ENCODE measurements around the gene DESI2.

DNA sequence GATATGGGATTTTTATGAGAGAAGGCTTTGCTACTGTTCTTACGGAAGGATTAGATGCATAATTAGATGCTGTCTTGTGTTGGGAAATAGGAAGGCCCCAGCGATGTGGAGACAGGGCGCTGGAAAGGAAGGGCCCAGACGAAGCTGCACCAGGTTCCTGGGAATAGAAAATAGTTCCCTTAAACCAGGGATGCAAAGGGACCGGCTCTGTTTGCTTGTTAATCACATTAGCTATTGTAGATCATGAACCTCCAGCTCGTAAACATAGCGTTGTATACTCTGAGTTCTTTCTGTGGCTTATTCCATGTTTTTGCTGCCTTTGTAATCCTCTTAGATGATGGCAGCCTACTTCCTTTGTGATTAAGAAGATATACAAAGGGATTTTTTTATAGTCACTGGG, 102.7 kb downstream of the DESI2 start:
- TF ChIP-seq POLR2AphosphoS5 (IDR thresholded peaks at IDR 0.05) (no peak), POLR2A (IDR thresholded peaks at IDR 0.05) (no peak)
- TF ChIP-seq, protein P1, sequence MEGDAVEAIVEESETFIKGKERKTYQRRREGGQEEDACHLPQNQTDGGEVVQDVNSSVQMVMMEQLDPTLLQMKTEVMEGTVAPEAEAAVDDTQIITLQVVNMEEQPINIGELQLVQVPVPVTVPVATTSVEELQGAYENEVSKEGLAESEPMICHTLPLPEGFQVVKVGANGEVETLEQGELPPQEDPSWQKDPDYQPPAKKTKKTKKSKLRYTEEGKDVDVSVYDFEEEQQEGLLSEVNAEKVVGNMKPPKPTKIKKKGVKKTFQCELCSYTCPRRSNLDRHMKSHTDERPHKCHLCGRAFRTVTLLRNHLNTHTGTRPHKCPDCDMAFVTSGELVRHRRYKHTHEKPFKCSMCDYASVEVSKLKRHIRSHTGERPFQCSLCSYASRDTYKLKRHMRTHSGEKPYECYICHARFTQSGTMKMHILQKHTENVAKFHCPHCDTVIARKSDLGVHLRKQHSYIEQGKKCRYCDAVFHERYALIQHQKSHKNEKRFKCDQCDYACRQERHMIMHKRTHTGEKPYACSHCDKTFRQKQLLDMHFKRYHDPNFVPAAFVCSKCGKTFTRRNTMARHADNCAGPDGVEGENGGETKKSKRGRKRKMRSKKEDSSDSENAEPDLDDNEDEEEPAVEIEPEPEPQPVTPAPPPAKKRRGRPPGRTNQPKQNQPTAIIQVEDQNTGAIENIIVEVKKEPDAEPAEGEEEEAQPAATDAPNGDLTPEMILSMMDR (IDR thresholded peaks at IDR 0.05), result no peak

Measured in prostate gland (tissue), 2 donors.